UCSD-AML1 (cell line): ENCODE data around the gene SPOCD1.
"Not testable (repeated sequence)": the region's sequence is repeated elsewhere in the genome, so short reads cannot be mapped to it uniquely, and the experiment has no call there.

Experiments used
- DNase-seq: peaks from one replicate; lab custom pipeline; 2025; ENCODE audit not compliant: unreplicated experiment; lab: John Stamatoyannopoulos, UW

Gene SPOCD1

DNA sequence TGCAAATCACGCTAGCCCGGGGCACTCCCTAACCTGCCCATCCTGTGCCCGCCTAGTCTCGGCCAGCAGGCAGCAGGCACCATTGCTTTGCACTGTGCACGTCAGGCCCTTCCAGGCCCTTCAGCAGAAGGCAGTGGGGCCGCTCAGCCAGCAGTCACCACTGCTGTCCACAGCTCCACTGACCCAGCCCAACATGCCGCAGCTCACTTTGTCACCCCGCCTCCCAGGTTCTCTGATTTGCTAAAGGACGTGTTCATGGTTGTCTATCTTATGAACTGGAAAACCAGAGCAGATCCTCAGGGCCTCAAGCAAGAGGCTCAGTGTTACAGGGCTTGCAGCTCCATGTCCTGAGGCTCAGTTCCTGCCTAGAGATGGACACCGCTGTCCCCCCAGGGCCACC, 14.2 kb upstream of the SPOCD1 start:
- DNase-seq: no peak

GRCh38 chr1:31828926-31829690, 13.3 kb upstream of the SPOCD1 start:
- DNase-seq: no peak

GRCh38 chr1:31828341-31828740, 12.5 kb upstream of the SPOCD1 start:
- DNase-seq: no peak

DNA sequence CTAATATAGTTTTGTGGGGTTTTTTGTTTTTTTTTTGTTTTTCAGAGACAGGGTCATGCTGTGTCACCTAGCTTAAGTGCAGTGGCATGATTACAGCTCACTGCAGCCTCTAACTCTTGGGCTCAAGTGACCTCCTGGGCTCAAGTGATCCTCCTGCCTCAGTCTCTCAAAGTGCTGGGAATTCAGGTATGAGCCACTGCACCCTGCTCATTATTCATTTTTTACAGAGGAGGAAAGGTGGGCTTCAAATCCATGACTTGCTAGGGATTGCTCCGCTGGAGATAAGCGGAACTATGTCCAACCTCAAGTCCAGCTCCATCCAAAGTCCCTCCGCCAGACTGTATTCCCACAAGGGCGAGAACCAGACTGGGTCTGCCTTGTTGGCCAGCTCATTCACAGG, 8.0 kb upstream of the SPOCD1 start:
- DNase-seq: no peak

GRCh38 chr1:31822766-31823165, 6.9 kb upstream of the SPOCD1 start:
- DNase-seq: no peak

DNA sequence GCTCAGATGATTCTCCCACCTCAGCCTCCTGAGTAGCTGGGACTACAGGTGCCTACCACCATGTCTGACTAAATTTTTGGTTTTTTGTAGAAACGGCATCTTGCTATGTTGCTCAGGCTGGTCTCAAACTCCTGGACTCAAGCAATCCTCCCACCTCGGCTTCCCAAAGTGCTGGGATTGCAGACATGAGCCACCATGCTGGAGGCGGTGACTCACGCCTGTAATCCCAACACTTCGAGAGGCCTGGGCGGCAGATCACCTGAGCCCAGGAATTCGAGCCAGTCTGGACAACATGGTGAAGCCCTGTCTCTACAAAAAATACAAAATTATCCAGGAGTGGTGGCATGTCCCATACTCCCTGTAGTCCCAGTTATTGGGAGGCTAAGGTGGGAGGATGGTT, 4.4 kb upstream of the SPOCD1 start:
- DNase-seq: not testable (repeated sequence)

- no peak for DNase-seq
Observed at GRCh38 chr1:31818206-31818605, 2.4 kb upstream of the SPOCD1 start.

GRCh38 chr1:31816947-31817346, 1.1 kb upstream of the SPOCD1 start:
- not testable (repeated sequence) for DNase-seq

DNA sequence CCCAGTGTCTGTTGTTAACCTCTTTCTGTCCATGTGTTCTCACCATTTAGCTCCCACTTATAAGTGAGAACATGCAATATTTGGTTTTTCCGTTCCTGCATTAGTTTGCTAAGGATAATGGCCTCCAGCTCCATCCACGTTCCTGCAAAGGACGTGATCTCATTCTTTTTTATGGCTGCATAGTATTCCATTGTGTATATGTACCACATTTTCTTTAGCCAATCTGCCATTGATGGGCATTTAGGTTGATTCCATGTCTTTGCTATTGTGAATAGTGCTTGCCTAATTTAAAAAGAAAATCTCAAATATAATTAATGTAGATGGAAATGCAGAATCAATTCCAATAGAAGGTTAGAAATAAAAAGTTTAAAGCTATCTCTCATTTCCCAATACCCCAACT, 679 bp upstream of the SPOCD1 start:
- not testable (repeated sequence) for DNase-seq

DNA sequence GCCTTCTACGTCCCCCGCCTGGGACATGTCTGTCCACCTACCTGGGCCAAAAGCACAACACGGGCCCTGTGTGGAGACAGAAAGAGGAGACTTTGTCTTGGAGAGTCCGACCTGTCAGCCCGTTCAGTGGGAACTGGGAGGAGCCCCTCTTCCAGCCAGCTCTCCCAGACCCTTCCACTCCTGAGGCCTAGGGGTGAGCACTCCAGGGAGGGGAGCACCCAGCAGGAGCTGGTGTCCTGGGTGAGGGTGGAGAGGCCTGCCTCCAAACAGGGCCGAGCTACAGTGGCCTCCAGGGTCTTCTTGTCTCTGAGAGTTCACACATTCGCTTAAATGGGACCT, 546 bp downstream of the SPOCD1 start:
- DNase-seq: no peak

- no peak for DNase-seq
Observed at GRCh38 chr1:31814631-31815306, 1.1 kb downstream of the SPOCD1 start.

- DNase-seq: no peak
Observed at GRCh38 chr1:31814041-31814511, 1.7 kb downstream of the SPOCD1 start.

DNA sequence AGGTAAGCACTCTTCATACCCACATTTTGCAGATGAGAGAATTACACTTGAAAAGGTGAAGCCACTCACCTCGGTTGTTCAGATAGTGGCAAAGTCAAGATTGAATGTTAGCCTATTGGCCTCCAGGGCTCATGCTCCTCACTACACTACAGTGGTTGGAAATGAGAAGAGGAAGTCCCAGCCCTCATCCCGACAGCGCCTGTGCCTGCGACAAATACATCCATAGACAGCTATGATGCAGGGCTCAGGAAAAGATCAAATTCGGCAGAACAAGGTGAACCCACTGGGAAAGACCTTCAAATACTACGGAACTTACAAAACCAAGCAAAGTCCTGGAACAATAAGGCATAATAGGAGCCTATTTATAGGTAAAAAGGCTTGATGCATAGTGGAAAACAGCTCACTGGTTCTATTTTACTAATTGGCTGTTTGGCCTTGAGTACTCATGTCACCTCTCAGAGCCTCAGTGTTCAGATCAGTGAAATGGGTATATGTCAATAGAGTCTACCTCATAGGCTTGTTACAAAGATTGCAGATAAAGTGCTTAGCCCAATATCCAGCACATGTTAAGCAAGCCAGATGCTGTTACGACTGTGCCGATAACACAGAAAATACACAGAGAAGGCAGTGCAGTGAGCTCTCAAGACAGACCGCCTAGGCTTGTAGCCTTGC, 3.5 kb downstream of the SPOCD1 start:
- DNase-seq: no peak

DNA sequence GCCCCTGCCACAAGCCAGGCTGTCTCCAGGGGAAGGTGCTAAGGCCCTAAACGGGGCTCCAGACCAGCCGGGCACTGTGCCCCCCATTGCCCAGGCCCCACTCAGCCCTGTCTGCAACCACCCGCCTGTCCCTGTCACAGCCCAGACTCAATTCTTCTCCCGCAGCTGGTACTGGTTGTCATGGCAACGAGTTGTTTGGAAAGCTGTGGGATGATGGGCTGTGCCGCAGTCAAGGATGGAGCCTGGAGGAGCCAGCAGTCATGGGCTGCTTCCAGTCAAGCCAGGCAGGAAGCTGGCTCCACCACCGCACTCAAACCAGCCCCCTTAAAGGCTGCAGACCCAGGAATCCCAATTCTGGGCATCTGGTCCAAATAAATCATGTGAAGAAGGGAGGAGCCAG, 4.2 kb downstream of the SPOCD1 start:
- DNase-seq: no peak

GRCh38 chr1:31809698-31810097, 6.1 kb downstream of the SPOCD1 start:
- DNase-seq: no peak

GRCh38 chr1:31807273-31808048, 8.4 kb downstream of the SPOCD1 start:
- DNase-seq: no peak

DNA sequence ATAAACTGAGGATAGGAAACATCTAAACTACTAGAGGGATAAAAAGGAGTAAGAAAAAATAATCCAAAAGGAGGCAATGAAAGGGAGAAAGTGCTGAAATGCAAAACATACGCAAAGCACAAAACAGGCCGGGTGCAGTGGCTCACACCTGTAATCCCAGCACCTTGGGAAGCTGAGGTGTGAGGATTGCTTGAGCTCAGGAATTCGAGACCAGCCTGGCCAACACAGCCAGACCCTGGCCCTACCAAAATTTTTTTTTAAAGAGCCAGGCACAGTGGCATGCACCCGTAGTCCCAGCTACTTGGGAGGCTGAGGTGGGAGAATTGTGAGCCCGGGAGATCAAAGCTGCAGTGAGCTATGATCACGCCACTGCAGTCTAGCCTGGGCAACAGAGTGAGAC, 10.5 kb downstream of the SPOCD1 start:
- no peak for DNase-seq

DNA sequence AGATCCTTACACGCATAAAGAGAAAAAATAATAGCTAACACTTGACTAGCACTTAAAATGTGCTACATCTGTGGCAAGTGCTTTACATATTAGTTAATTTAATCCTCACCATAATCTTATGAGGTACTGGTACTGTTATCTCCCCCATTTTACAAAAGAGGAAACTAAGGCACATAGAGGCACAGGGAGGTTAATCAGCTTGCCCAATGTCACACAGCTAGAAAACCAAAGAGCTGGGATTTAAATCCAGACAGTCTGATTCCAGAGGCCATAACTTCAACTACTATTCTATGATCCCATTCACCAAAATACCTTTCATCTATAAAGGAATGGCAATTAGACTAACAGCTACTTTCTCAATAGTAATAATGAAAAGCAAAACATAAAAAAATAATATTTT, 11.7 kb downstream of the SPOCD1 start:
- no peak for DNase-seq

DNA sequence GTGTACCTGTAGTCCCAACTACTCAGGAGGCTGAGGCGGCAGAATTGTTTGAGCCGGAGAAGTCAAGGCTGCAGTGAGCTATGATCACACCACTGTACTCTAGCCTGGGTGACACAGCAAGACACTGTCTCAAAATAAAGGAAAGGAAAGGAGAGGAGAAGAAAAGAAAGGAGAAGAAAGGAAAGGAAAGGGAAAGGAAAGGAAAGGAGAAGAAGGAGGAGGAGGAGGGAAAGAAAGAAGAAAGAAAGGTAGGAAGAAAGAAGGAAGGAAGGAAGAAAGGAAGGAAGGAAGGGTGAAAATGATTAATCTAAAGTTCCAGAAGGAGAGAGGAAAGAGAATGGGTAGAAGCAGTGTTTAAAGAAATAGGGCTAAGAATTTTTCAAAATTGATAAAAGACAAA, 12.2 kb downstream of the SPOCD1 start:
- no peak for DNase-seq

- DNase-seq: no peak
Observed at GRCh38 chr1:31802190-31803150, 13.4 kb downstream of the SPOCD1 start.
